Mesendoderm (in vitro differentiated cells): ENCODE data around the gene ADSS2.

ENCODE experiments used
- DNase-seq: peaks from one replicate; pipeline ENCODE4 v3.0.0; 2013
- H2AK5ac ChIP-seq: 2 replicates; pipeline ENCODE4 v1.6.1; 2013; ENCODE audit warnings: low read length, inconsistent platforms
- H2BK120ac ChIP-seq: 2 replicates; pipeline ENCODE4 v1.6.1; 2013; ENCODE audit warnings: low read depth, mild to moderate bottlenecking, low read length, moderate library complexity, mixed read lengths
- H2BK15ac ChIP-seq: replicated peaks from 2 replicates; pipeline ENCODE4 v1.6.1; 2013; ENCODE audit warnings: low read depth, mild to moderate bottlenecking, moderate library complexity
- H2BK5ac ChIP-seq: 2 replicates; pipeline ENCODE4 v1.6.1; 2013; ENCODE audit warnings: low read length, inconsistent platforms
- H3K18ac ChIP-seq: 2 replicates; pipeline ENCODE4 v1.6.1; 2013; ENCODE audit warnings: mild to moderate bottlenecking, low read length, mixed read lengths
- H3K23ac ChIP-seq: one replicate; pipeline ENCODE4 v1.6.1; 2013; ENCODE audit warnings: low read length
- H3K27ac ChIP-seq: 2 replicates; pipeline ENCODE4 v1.5.1; 2013; ENCODE audit warnings: low read depth, mild to moderate bottlenecking, inconsistent platforms, low read length, moderate library complexity
- H3K27me3 ChIP-seq: 2 replicates; pipeline ENCODE4 v1.6.1; 2013; ENCODE audit warnings: low read length, control low read depth, mild to moderate bottlenecking, inconsistent platforms; ENCODE audit not compliant: insufficient read depth, poor library complexity
- H3K36me3 ChIP-seq: 2 replicates; pipeline ENCODE4 v1.6.1; 2013; ENCODE audit warnings: low read length, inconsistent platforms; ENCODE audit not compliant: control insufficient read depth, insufficient read depth
- H3K4ac ChIP-seq: one replicate; pipeline ENCODE4 v1.6.1; 2013; ENCODE audit warnings: low read depth, mild to moderate bottlenecking, low read length, moderate library complexity
- H3K4me1 ChIP-seq: 2 replicates; pipeline ENCODE4 v1.6.1; 2013; ENCODE audit warnings: low read depth, low read length, inconsistent platforms; ENCODE audit not compliant: control insufficient read depth
- H3K4me2 ChIP-seq: 2 replicates; pipeline ENCODE4 v1.6.1; 2013; ENCODE audit warnings: low read length
- H3K4me3 ChIP-seq: 2 replicates; pipeline ENCODE4 v1.5.1; 2013; ENCODE audit warnings: mild to moderate bottlenecking, low read length
- H3K56ac ChIP-seq: one replicate; pipeline ENCODE4 v1.6.1; 2013; ENCODE audit warnings: low read length
- H3K79me1 ChIP-seq: 2 replicates; pipeline ENCODE4 v1.6.1; 2013; ENCODE audit warnings: low read length, inconsistent platforms
- H3K79me2 ChIP-seq: 2 replicates; pipeline ENCODE4 v1.6.1; 2013; ENCODE audit warnings: mild to moderate bottlenecking, low read length; ENCODE audit not compliant: control insufficient read depth, insufficient read depth
- H3K9ac ChIP-seq: 2 replicates; pipeline ENCODE4 v1.6.1; 2013; ENCODE audit warnings: low read length, inconsistent platforms
- H4K5ac ChIP-seq: one replicate; pipeline ENCODE4 v1.6.1; 2013; ENCODE audit warnings: low read length
- H4K8ac ChIP-seq: one replicate; pipeline ENCODE4 v1.6.1; 2013; ENCODE audit warnings: low read depth, mild to moderate bottlenecking, control low read depth, low read length, moderate library complexity
- WGBS: extraction: QIAGEN DNeasy Blood & Tissue Kit; methylation state at CpG from one replicate; pipeline ENCODE4 v1.1.7; 2013; ENCODE audit warnings: low lambda C conversion rate, missing lambda C conversion rate; ENCODE audit not compliant: insufficient coverage; ENCODE audit errors: extremely low coverage; 5-methylcytosine and 5-hydroxymethylcytosine counted together

Gene ADSS2

GRCh38 chr1:244458781-244459180, 7.1 kb upstream of the ADSS2 start:
- H3K79me2 ChIP-seq, result no peaks in the 10 kb centered on the region
- no peak for DNase-seq

DNA sequence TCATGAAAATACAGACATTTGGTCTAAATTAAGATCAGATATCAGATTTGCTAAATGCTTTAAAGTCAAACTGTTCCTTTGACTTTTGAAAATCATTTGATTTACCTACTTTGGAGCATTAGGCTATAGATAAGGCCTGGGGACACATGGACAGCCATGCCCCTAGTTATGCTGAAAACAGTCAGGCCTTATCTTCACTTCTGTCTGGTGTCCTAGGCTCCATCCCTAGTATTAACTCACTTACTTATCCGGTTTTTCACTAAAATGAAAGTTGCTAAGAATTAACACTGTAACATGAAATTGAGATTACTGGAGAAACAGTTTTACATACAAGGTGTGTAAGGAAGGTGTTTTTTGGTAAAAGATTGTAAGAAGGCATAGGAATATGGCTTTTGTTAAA, 4.9 kb upstream of the ADSS2 start:
- no peak overlapping the region for H4K8ac ChIP-seq
- no peak overlapping the region for H3K9ac ChIP-seq
- no peaks in the 10 kb centered on the region for H3K79me1 ChIP-seq
- no peak overlapping the region for H3K4me2 ChIP-seq
- no peak overlapping the region for H3K18ac ChIP-seq
- no peak overlapping the region for H2BK5ac ChIP-seq
- DNase-seq, result no peak
- H3K23ac ChIP-seq, result no peak overlapping the region
- no peak overlapping the region for H3K4ac ChIP-seq
- H2BK15ac ChIP-seq, result no peak overlapping the region
- no peaks in the 10 kb centered on the region for H3K79me2 ChIP-seq
- H3K4me1 ChIP-seq, result no peaks in the 10 kb centered on the region
- H3K36me3 ChIP-seq, result no peaks in the 10 kb centered on the region
- H3K27ac ChIP-seq, result no peak overlapping the region
- H2BK120ac ChIP-seq, result no peak overlapping the region
- no peak overlapping the region for H3K4me3 ChIP-seq
- no peak overlapping the region for H2AK5ac ChIP-seq
- H3K27me3 ChIP-seq, result no peaks in the 10 kb centered on the region
- no peak overlapping the region for H3K56ac ChIP-seq
- no peak overlapping the region for H4K5ac ChIP-seq
- WGBS, result no CpG with 5 or more reads among the region's 1 CpG

More at GRCh38 chr1:244458781-244459180, 7.1 kb upstream of the ADSS2 start:
- Histone ChIP-seq H3K56ac (no peak overlapping the region), H3K9ac (no peak overlapping the region), H3K4ac (no peak overlapping the region), H3K4me3 (no peak overlapping the region), H4K8ac (no peak overlapping the region), H3K4me1 (no peaks in the 10 kb centered on the region), H3K27ac (no peak overlapping the region), H4K5ac (no peak overlapping the region), H3K36me3 (no peaks in the 10 kb centered on the region), H2AK5ac (no peak overlapping the region), H2BK15ac (no peak overlapping the region), H2BK5ac (no peak overlapping the region), H3K4me2 (no peak overlapping the region), H3K27me3 (no peaks in the 10 kb centered on the region), H3K79me1 (no peaks in the 10 kb centered on the region), H2BK120ac (no peak overlapping the region), H3K18ac (no peak overlapping the region), H3K23ac (no peak overlapping the region)
- WGBS, result no CpG with 5 or more reads among the region's 4 CpGs

- no peak overlapping the region for H2BK5ac ChIP-seq
- H3K4me3 ChIP-seq, result no peak overlapping the region
- H3K79me1 ChIP-seq, result peaks cover 2% of the 10 kb centered on the region
- H4K8ac ChIP-seq, result no peak overlapping the region
- H3K4me1 ChIP-seq, result no peaks in the 10 kb centered on the region
- peaks cover 18% of the 10 kb centered on the region for H3K79me2 ChIP-seq
- H3K36me3 ChIP-seq, result no peaks in the 10 kb centered on the region
- peak overlapping the region; percentile 54 for H2BK120ac ChIP-seq
- no peaks in the 10 kb centered on the region for H3K27me3 ChIP-seq
- H3K23ac ChIP-seq, result no peak overlapping the region
- H3K9ac ChIP-seq, result peak overlapping the region; percentile 27
- H3K56ac ChIP-seq, result peak overlapping the region; percentile 37
- peak overlapping the region; percentile 82 for H4K5ac ChIP-seq
- no peak overlapping the region for H2AK5ac ChIP-seq
- H3K4ac ChIP-seq, result no peak overlapping the region
- H3K18ac ChIP-seq, result peak overlapping the region; percentile 30
- DNase-seq, result no peak
- WGBS, result no CpG with 5 or more reads among the region's 6 CpGs
- H2BK15ac ChIP-seq, result no peak overlapping the region
- no peak overlapping the region for H3K27ac ChIP-seq
- no peak overlapping the region for H3K4me2 ChIP-seq
Observed at GRCh38 chr1:244454412-244454811, 2.7 kb upstream of the ADSS2 start.

DNA sequence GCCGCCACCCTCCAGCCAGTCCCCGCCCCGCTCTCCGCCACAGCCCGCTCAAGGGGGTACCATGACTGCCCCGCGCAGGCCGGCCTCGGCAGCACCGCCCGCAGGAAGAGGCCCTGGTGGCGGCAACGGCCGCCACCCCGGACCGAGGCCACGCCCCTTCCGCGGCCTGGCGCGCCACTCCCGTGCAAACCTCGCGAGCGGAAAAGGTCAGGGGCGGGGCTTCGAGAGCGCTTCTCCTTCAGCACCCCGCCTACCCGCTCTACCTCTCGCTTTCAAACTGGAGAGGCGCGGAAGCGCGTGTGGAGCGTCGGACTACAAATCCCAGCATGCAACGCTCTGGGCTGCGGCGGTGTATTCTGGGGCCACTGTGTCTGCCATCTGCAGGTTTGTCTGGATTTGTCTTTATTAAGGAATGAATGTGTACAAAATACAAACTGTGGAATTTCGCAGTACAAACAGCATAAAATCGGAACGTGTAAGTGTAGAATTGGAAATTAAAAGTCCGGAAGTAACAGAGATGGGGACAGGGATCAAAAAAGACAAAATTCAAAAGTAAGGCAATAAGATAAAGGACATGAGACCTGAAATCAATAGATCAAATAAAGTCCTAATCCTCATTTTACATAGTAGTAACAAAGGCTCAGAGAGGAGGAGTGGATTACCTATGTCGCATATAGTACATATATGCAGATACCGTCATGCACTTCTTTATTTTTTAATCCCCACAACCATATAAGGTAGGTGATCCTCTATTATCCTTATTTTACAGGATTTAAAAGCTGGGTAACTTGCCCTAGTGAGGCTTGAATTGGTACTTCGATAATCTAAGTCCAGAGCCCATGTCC, 464 bp upstream of the ADSS2 start:
- peak overlapping the region; percentile 7 for H3K4me2 ChIP-seq
- WGBS, result no CpG with 5 or more reads among the region's 47 CpGs
- no peak overlapping the region for H4K5ac ChIP-seq
- no peak overlapping the region for H3K18ac ChIP-seq
- H3K27me3 ChIP-seq, result no peaks in the 10 kb centered on the region
- no peak overlapping the region for H3K4me3 ChIP-seq
- H3K4me1 ChIP-seq, result no peaks in the 10 kb centered on the region
- no peak overlapping the region for H3K23ac ChIP-seq
- H3K79me1 ChIP-seq, result peaks cover 2% of the 10 kb centered on the region
- H3K27ac ChIP-seq, result no peak overlapping the region
- DNase-seq, result peak; percentile 100
- H2AK5ac ChIP-seq, result no peak overlapping the region
- peak overlapping the region; percentile 36 for H3K9ac ChIP-seq
- H3K56ac ChIP-seq, result no peak overlapping the region
- H2BK15ac ChIP-seq, result no peak overlapping the region
- peaks cover 29% of the 10 kb centered on the region for H3K79me2 ChIP-seq
- no peak overlapping the region for H3K4ac ChIP-seq
- H2BK120ac ChIP-seq, result no peak overlapping the region
- no peak overlapping the region for H2BK5ac ChIP-seq
- no peak overlapping the region for H4K8ac ChIP-seq
- H3K36me3 ChIP-seq, result no peaks in the 10 kb centered on the region

DNA sequence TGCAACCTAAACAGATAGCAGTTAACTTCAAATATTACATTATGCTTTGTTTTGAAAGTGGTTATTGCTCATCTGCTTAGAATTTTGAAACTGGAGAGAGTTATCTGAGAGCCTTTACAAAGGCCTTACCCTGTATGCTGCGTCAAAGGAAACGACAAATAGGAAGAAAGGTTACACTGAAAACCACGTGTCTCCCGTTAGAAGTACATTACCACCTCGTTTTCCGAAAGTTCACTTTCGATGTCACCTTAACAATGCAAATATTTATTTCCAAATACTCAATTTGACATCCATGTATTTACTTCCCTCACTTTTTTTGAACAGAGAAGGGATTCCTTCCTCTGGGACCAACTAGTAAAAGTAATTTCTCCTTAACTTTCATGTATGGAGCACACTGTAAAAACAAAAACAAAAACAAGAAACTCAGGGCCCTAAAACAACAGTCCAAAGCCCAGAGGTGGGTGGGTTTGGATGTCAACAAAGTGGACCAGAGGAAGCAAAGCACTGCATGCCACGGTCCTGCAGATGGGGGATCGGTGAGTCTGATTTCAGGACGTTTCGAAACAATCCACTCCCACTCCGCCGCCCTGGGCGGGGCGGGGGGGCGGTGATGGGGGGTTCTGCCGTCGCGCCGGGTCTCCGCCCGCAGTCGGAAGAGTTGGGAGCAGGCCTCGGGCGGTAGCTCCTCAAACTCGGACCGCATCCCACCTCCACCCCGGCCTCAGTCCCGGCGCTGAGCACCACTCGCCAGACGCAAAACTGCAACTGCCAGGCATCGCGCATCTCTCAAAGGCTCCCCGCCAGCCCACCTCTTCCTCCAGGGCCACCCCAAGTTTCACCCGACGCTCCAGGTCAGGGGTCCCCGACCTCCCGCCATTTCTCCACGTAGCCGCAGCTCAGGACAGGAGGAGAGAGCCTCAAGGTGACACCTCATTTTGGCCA, 841 bp downstream of the ADSS2 start:
- peak; percentile 40 for DNase-seq
- Histone ChIP-seq H3K4me1 (no peaks in the 10 kb centered on the region), H3K18ac (peak overlapping the region; percentile 92), H2BK15ac (no peak overlapping the region), H3K27ac (peak overlapping the region; percentile 97), H3K4me2 (peak overlapping the region; percentile 85), H3K56ac (peak overlapping the region; percentile 96), H3K4ac (peak overlapping the region; percentile 82), H3K36me3 (no peaks in the 10 kb centered on the region), H4K5ac (no peak overlapping the region), H2BK120ac (no peak overlapping the region), H2AK5ac (no peak overlapping the region), H3K79me2 (peaks cover 35% of the 10 kb centered on the region), H2BK5ac (peak overlapping the region; percentile 75), H3K79me1 (peaks cover 2% of the 10 kb centered on the region), H3K4me3 (peak overlapping the region; percentile 89), H4K8ac (no peak overlapping the region), H3K9ac (peak overlapping the region; percentile 94), H3K23ac (no peak overlapping the region), H3K27me3 (no peaks in the 10 kb centered on the region)
- no CpG with 5 or more reads among the region's 41 CpGs for WGBS
